Activated CD8-positive, alpha-beta memory T cell treated with anti-CD3 and anti-CD28 coated beads, Interleukin-2, amount 50 U/mL, for 48 hours (primary cell): ENCODE measurements around the gene WDR27.
"Not testable (repeated sequence)": the region's sequence is repeated elsewhere in the genome, so short reads cannot be mapped to it uniquely, and the experiment has no call there.

Experiments used
- DNase-seq: peaks from one replicate; pipeline ENCODE4 v3.0.0-alpha.2; 2020

WDR27 gene

DNA sequence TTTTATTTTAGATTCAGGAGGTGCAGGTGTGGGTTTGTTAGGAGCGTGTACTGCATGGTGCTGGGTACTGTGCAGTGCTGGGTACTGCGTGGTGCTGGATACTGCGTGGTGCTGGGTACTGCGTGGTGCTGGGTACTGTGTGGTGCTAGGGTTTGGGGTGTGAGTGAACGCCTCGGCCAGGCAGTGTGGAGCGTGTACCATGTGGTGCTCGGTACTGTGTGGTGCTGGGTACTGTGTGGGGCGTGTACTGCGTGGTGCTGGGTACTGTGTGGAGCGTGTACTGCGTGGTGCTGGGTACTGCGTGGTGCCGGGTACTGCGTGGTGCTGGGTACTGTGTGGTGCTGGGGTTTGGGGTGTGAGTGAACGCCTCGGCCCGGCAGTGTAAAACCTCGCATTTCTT, 62.9 kb downstream of the WDR27 start:
- no peak for DNase-seq

DNA sequence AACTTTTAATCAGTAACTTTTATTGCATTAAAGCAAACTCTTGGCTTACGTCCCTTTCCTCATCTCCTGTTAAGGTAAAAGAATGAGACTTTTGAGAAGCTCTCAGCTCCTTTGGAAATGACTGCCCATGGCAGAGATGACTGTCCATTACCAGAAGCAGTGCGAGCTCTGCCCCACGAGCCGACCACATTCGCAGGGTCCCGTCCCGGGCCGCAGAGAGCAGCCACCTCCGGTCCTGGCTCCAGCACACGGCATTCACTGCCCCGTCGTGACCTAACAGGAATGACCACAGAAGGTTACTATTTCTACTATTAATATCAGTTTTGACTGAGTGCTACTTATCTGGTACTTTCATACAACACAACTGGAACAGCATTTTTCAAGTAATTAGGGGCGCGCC, 63.4 kb downstream of the WDR27 start:
- no peak for DNase-seq

DNA sequence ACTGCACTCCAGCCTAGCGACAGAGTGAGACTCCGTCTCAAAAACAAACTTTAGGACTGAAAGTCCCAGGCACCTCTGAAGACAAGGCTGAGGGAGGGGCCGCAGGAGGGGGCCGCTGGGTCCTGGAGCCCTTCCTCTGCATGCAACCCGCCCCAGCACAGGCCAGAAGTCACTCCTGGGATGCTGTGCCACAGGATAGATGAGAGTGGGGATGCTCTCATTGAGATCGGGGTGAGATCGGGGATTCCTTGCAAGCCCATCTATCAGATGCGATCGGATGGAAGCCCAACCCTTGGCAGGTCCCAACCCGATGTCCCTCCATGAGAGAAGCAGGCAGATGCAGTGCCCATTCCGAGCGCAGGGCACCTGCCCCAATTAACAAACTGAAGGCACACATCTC, 66.5 kb downstream of the WDR27 start:
- DNase-seq: no peak

DNA sequence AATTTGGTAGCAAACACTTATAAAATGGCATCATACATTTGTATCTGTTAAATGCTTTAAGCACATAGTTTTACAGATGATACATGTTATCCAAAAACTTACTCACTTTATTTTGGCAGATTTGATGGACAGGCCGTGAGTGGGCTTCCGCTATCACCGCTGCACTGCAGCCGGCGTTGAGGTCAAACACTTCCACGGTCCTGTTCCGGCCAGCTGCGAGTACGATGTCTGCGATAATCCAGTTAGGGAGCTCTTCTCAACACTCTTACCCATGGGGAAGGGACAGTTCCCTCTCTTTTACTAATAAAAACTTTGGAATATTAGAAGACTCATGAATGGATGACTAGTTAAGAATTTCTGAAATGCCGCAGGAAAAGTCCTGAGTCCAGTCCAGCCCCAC, 69.0 kb downstream of the WDR27 start:
- DNase-seq: no peak

DNA sequence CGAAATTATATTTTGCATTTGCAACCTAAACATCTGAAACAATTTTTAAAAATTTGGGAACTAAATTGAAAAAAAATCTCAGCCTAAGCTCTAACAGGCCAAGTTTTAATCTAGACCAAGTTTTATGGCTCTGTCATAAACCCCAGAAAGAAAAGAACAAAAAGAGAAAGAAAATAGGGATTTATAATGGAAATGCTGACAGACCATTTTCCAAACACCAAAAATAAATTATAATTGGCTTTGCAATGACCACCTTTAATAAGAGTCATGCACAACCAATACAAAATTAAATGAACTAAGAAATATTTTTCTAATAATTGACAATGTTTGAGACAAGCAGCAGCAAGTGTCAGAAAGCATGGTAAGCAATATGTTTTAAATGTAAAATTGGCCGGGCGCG, 72.6 kb downstream of the WDR27 start:
- DNase-seq: no peak

GRCh38 chr6:169627736-169628607, 73.9 kb downstream of the WDR27 start:
- no peak for DNase-seq

GRCh38 chr6:169626649-169627048, 75.2 kb downstream of the WDR27 start:
- DNase-seq: no peak

DNA sequence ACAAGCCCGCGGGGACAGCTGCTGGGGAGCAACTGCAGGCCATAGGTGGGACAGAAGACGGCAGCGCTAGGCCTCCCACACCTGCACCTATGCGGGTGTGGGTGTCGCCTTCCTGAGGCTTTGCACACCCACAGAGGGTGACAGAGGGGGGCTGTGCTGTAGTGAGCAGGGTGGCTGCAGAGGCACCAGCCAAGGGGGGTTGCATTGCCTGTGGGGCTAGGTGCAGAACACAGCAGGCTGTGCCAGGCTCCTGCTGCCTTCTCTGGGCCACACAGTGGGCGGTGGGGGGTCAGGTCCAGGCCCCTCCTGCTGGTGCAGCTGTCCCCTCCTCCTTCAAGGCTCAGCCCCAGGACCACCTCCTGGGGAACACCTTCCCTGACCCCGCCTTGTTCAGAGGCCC, 75.7 kb downstream of the WDR27 start:
- no peak for DNase-seq

- DNase-seq: no peak
Measured at GRCh38 chr6:169625376-169625775, 76.5 kb downstream of the WDR27 start.

DNA sequence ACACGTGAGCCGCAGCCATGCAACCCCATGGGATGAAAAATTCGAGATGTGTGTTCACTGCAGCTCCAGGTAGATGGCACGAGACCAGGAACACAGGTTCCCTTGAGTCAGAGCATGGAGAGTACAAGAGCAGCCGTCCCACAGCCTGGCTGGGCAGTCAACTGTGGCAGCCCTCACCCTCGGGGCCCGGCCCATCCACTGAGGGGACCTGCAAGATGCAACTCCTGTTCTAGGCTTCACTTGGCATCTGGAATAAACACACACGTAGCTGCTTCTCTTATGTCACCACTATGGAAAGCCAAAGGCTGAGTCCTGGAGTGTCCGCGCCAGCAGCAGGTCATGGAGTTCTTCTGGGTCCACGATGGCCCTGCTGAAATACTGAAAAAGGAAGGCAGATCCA, 77.0 kb downstream of the WDR27 start:
- DNase-seq: no peak

DNA sequence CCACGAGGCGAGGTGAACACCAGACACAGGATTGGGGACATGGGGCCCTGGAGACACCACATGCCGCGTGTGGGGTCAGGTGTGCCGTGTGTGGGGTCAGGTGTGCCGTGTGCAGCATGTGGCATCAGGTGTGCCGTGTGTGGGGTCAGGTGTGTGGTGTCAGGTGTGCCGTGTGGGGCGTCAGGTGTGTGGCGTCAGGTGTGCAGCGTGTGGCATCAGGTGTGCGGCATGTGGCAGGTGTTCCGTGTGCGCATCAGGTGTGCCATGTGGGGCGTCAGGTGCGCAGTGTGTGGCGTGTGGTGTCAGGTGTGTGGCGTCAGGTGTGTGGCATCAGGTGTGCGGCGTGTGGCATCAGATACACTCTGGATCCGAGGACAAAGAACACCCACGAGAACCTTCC, 77.9 kb downstream of the WDR27 start:
- DNase-seq: no peak

DNA sequence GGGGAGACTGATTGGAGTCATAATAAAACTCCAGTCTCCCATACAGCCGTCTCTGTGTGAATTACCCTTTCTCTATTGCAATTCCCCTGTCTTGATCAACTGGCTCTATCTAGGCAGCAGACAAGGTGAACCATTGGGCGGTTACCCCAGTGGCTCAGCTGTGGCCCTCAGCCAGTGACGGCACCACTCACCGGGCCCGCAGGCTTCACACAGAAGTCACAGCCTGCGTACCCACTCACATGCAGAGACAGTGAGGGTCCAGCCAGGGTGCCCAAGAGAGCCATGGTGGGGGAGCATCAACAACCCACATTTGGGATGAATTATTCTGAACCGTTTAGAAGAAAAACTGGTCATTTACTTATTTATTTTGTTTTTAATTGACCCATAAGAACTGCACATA, 78.5 kb downstream of the WDR27 start:
- DNase-seq: no peak

DNA sequence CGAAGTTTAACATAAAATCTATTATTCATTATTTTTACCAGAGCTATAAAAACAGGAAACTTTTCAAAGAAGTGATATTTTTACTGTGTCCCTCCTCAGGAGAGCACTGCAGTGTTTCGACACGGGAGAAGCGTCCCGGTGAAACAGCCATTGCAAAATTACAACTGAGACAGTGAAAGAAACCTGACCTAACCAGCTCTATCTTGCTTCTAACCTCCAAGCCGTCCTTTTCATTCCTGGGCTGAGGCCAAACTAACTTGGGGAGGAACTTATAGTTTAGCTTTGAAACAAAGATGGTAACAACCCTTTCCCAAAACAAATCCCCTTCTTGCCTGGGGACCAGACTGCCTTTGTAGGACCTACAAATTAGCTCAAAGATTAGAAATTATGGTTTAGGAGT, 79.2 kb downstream of the WDR27 start:
- no peak for DNase-seq

- DNase-seq: no peak
Measured at GRCh38 chr6:169621311-169621710, 80.5 kb downstream of the WDR27 start.

GRCh38 chr6:169620171-169621130, 81.4 kb downstream of the WDR27 start:
- DNase-seq: no peak

DNA sequence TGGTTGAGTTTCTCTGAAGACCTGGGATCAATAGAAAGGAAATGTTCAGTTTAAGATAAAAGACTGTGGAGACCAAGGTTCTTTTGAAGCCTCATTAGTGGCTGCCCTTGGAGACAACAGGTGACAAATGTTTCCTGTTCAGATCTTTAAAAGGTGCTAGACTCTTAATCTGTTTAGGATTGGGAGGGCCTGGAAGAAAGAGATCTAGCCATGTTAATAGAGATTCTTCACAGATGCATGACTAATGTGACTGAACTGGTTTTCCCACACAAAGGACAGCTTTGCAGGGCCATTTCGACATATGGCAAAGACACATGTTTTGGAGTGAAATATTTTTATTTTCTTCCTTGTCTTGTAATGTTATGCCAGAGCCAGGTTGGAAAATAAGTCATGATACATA, 82.2 kb downstream of the WDR27 start:
- DNase-seq: no peak

DNA sequence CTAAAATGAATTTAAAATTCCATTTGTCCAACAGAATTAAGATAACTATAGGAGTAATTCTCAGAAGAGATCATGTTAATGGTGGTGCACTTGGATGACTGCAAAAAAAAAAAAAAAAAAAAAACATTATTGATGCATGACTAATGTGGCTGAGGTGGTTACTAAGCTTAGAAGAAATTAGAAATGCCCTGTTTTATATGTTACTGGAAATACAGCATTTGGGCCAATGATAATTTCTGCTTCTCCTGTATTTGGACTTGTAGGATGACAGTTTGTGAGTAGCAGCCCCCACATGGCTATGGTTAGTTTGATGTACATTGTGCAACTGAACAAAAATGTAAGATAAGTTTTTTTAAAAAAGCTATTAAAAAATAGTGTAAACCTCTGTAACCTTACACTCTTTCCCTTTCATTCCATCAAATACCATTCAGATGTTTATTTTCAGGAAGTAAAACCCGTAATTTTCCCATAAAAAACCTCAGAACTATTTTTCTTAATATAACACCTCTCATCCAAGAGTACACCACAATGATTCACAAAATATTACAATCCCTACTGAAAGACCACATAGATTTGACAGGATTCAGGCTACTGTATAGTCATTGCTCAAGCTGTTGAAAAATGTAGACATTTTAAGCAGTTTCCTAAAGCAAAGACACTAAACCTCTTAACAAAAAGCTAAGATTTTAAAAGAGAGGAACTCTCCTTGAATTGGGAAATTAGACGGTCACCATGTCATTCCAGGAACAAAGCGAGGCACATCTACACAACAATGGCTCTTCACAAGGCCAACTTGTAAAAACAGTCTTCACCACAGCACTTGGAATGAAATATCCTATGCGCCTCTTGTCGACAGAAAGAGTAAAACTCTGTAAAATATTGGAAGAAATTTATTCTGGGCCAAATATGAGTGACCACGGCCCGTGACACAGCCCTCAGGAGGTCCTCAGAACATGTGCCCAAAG, 83.0 kb downstream of the WDR27 start:
- no peak for DNase-seq

- DNase-seq: no peak
Measured at GRCh38 chr6:169617562-169617961, 84.3 kb downstream of the WDR27 start.

- not testable (repeated sequence) for DNase-seq
Measured at GRCh38 chr6:169608609-169609008, 93.2 kb downstream of the WDR27 start.

- no peak for DNase-seq
Measured at GRCh38 chr6:169604076-169604475, 97.8 kb downstream of the WDR27 start.

GRCh38 chr6:169601129-169601528, 100.7 kb downstream of the WDR27 start:
- not testable (repeated sequence) for DNase-seq

DNA sequence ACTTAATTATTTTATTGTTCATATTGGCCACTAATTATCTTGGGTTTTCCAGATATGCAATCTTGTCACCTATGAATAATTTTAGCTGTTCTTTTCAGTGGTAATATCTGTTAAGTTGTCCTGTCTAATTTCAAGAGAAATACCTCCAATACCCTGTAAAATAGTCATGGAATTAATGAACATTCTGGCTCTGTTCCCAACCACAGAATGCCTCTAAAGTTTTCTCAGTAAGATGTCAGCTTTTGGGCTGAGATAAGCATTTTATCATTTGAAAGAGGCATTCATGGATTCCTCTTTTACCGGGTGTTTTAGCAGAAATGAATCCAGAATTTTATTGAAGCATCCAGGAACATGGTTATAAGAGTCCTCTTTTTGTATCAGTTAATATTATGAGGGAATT, 109.3 kb downstream of the WDR27 start:
- DNase-seq: no peak

DNA sequence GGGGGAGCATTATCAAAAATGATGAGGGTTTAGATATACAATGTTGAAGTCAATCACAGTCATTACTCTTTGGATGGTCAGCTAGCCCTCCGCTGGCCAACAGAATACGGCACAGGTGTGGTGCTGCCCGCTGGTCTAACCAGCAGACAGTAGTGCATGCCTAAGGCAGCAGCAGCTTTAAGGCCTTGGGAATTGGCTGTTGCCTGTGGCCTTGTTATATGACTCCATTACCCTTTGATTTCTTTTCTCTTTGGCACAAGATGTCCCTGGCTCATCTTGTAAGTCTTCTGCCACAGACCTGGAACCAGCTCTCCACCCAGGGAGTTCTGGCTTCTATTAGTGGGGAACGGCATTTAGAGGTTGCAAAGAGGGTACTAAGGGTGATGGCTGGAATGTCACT, 110.2 kb downstream of the WDR27 start:
- DNase-seq: no peak
